HEK293 (cell line): ENCODE results near the gene ABHD16B.

ENCODE experiments used
- CTCF ChIA-PET: fragments of 350-600 bp; formaldehyde crosslinking; extraction: SDS; loops from one replicate; lab custom pipeline; 2021; ENCODE audit warnings: antibody characterized with exemption; lab: Yijun Ruan, JAX
- POLR2A ChIA-PET: fragments of 300-600 bp; formaldehyde crosslinking; extraction: SDS; loops from one replicate; lab custom pipeline; 2020; ENCODE audit warnings: antibody characterized with exemption, inconsistent platforms; lab: Yijun Ruan, JAX
- H3K27ac ChIP-seq: fragments of 200-500 bp; sonication (Bioruptor generic); 2 replicates; pipeline ENCODE4 v1.5.1; 2014; ENCODE audit warnings: low read depth, low read length, control low read depth, inconsistent platforms; ENCODE audit errors: extremely low read depth
- H3K36me3 ChIP-seq, 2 experiments: fragments of 200-500 bp in 1 of 2; sonication (Bioruptor generic) in 1 of 2; 1 replicate in 1 of 2; 2 replicates in 1 of 2; pipeline ENCODE4 v1.5.1; 2014 to 2017; ENCODE audit warnings: inconsistent platforms in 2 of 2, low read length in 2 of 2; ENCODE audit not compliant: control insufficient read depth in 2 of 2, insufficient read depth in 1 of 2
- H3K4me1 ChIP-seq: fragments of 200-500 bp; sonication (Bioruptor generic); 2 replicates; pipeline ENCODE4 v1.5.1; 2014; ENCODE audit warnings: mild to moderate bottlenecking, low read length, inconsistent platforms; ENCODE audit not compliant: control insufficient read depth, insufficient read depth
- H3K4me3 ChIP-seq: 2 replicates; pipeline ENCODE4 v1.5.1; 2011; ENCODE audit warnings: low read depth, mild to moderate bottlenecking, control low read depth, low read length, moderate library complexity
- H3K9me3 ChIP-seq: fragments of 200-500 bp; sonication (Bioruptor generic); 2 replicates; pipeline ENCODE4 v1.5.1; 2014; ENCODE audit warnings: low read depth, low read length, inconsistent platforms; ENCODE audit not compliant: control insufficient read depth, insufficient read depth
- ELK4 ChIP-seq: IDR thresholded peaks from 2 replicates; pipeline ENCODE4 v1.6.1; 2011; ENCODE audit warnings: mild to moderate bottlenecking, low read depth, low read length, borderline replicate concordance
- KLF10 ChIP-seq: fragments of 450-650 bp; IDR thresholded peaks from 2 replicates; pipeline ENCODE4 v1.5.1; 2018; ENCODE audit warnings: missing biosample characterization, mild to moderate bottlenecking, missing genetic modification characterization
- MYNN ChIP-seq: fragments of 450-650 bp; formaldehyde crosslinking; IDR thresholded peaks from 2 replicates; pipeline ENCODE4 v1.5.1; 2016; ENCODE audit warnings: missing biosample characterization, missing genetic modification characterization, borderline replicate concordance
- MZF1 ChIP-seq: fragments of 450-650 bp; formaldehyde crosslinking; IDR thresholded peaks from 2 replicates; pipeline ENCODE4 v1.5.1; 2017; ENCODE audit warnings: missing biosample characterization, missing genetic modification characterization, borderline replicate concordance
- SALL2 ChIP-seq: fragments of 450-650 bp; formaldehyde crosslinking; IDR thresholded peaks from 2 replicates; pipeline ENCODE4 v1.5.0; 2017; ENCODE audit warnings: missing biosample characterization, mild to moderate bottlenecking, missing genetic modification characterization, borderline replicate concordance
- ZNF132 ChIP-seq: fragments of 450-650 bp; formaldehyde crosslinking; IDR thresholded peaks from 2 replicates; pipeline ENCODE4 v1.5.1; 2017; ENCODE audit warnings: missing biosample characterization, missing genetic modification characterization, borderline replicate concordance
- ZNF155 ChIP-seq: fragments of 450-650 bp; formaldehyde crosslinking; IDR thresholded peaks from 2 replicates; pipeline ENCODE4 v1.5.1; 2016; ENCODE audit warnings: missing biosample characterization, missing genetic modification characterization
- ZNF202 ChIP-seq: fragments of 450-650 bp; formaldehyde crosslinking; IDR thresholded peaks from 2 replicates; pipeline ENCODE4 v1.5.1; 2016; ENCODE audit warnings: missing biosample characterization, missing genetic modification characterization, borderline replicate concordance
- ZNF221 ChIP-seq: fragments of 450-650 bp; formaldehyde crosslinking; IDR thresholded peaks from 2 replicates; pipeline ENCODE4 v1.5.1; 2017; ENCODE audit warnings: missing biosample characterization, missing genetic modification characterization, borderline replicate concordance
- ZNF354C ChIP-seq: fragments of 450-650 bp; formaldehyde crosslinking; IDR thresholded peaks from 2 replicates; pipeline ENCODE4 v1.5.1; 2016; ENCODE audit warnings: missing biosample characterization, missing genetic modification characterization, low read depth, borderline replicate concordance
- ZNF404 ChIP-seq: fragments of 450-650 bp; formaldehyde crosslinking; IDR thresholded peaks from 2 replicates; pipeline ENCODE4 v1.5.1; 2017; ENCODE audit warnings: missing biosample characterization, missing genetic modification characterization
- ZNF416 ChIP-seq: fragments of 450-650 bp; formaldehyde crosslinking; IDR thresholded peaks from 2 replicates; pipeline ENCODE4 v1.5.1; 2016; ENCODE audit warnings: missing biosample characterization, missing genetic modification characterization
- ZNF596 ChIP-seq: fragments of 450-650 bp; IDR thresholded peaks from 2 replicates; pipeline ENCODE4 v1.5.0; 2018; ENCODE audit warnings: missing biosample characterization, mild to moderate bottlenecking, missing genetic modification characterization, moderate library complexity
- ZNF660 ChIP-seq: fragments of 450-650 bp; IDR thresholded peaks from 2 replicates; pipeline ENCODE4 v1.5.1; 2018; ENCODE audit warnings: missing biosample characterization, mild to moderate bottlenecking, missing genetic modification characterization
- ZNF677 ChIP-seq: fragments of 450-650 bp; IDR thresholded peaks from 2 replicates; pipeline ENCODE4 v1.5.0; 2018; ENCODE audit warnings: missing biosample characterization, mild to moderate bottlenecking, missing genetic modification characterization, moderate library complexity
- ZNF785 ChIP-seq: fragments of 450-650 bp; formaldehyde crosslinking; IDR thresholded peaks from 2 replicates; pipeline ENCODE4 v1.5.1; 2016; ENCODE audit warnings: missing biosample characterization, missing genetic modification characterization
- ZNF830 ChIP-seq: fragments of 450-650 bp; IDR thresholded peaks from 2 replicates; pipeline ENCODE4 v1.5.0; 2018; ENCODE audit warnings: missing biosample characterization, missing genetic modification characterization, low read depth, mild to moderate bottlenecking, moderate library complexity
- ZSCAN16 ChIP-seq: fragments of 450-650 bp; formaldehyde crosslinking; IDR thresholded peaks from 2 replicates; pipeline ENCODE4 v1.5.1; 2016; ENCODE audit warnings: missing biosample characterization, missing genetic modification characterization
- TF ChIP-seq, protein P1 (sequence below): fragments of 450-650 bp; formaldehyde crosslinking; IDR thresholded peaks from 2 replicates; pipeline ENCODE4 v1.5.1; 2016; ENCODE audit warnings: missing biosample characterization, missing genetic modification characterization
- TF ChIP-seq, protein P2 (sequence below): fragments of 450-650 bp; formaldehyde crosslinking; IDR thresholded peaks from 2 replicates; pipeline ENCODE4 v1.5.1; 2016; ENCODE audit warnings: missing biosample characterization, missing genetic modification characterization
- TF ChIP-seq, protein P3 (sequence below): fragments of 450-650 bp; formaldehyde crosslinking; IDR thresholded peaks from 2 replicates; pipeline ENCODE4 v1.5.1; 2016; ENCODE audit warnings: missing biosample characterization, missing genetic modification characterization

The ABHD16B gene

DNA sequence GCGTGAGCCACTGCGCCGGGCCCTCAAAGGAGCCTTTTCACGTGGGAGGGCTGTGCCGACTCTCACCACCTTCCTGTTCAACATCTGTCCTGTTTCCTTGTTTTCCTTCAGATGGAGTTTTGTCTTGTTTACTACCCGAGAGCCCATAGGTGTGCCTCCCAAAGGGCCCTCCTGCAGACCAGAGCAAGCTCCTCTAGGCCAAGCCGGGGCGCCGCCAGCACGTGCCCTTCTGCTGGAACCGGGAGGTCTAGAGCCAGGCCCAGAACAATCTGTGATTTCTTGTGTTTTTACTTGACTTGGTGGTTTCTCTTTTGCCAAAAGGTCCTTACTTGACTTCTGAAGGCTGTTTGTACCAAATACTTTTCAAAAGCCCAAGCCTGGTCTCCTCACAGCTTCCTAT lies 25.6 kb downstream of the ABHD16B start:
- Histone ChIP-seq H3K4me1 (no peaks in the 10 kb centered on the region), H3K27ac (no peak overlapping the region), H3K36me3 (peaks cover 0 to 89% of the 10 kb centered on the region in 2 experiments; a peak in 1 of 3 replicates), H3K9me3 (no peaks in the 10 kb centered on the region), H3K4me3 (no peak overlapping the region)
- TF ChIP-seq ZNF354C, result no peak
- TF ChIP-seq ZNF785 (tag by site-specific recombination), result no peak
- no peak for TF ChIP-seq KLF10 (tag by site-specific recombination)
- TF ChIP-seq MZF1 (tag by site-specific recombination), result no peak
- TF ChIP-seq, protein P1, sequence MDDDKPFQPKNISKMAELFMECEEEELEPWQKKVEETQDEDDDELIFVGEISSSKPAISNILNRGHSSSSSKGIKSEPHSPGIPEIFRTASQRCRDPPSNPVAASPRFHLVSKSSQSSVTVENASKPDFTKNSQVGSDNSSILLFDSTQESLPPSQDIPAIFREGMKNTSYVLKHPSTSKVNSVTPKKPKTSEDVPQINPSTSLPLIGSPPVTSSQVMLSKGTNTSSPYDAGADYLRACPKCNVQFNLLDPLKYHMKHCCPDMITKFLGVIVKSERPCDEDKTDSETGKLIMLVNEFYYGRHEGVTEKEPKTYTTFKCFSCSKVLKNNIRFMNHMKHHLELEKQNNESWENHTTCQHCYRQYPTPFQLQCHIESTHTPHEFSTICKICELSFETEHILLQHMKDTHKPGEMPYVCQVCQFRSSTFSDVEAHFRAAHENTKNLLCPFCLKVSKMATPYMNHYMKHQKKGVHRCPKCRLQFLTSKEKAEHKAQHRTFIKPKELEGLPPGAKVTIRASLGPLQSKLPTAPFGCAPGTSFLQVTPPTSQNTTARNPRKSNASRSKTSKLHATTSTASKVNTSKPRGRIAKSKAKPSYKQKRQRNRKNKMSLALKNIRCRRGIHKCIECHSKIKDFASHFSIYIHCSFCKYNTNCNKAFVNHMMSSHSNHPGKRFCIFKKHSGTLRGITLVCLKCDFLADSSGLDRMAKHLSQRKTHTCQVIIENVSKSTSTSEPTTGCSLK, result no peak
- TF ChIP-seq ELK4, result no peak
- TF ChIP-seq ZNF155 (tag by site-specific recombination), result no peak
- no peak for TF ChIP-seq ZNF202 (tag by site-specific recombination)
- TF ChIP-seq ZNF132, result no peak
- TF ChIP-seq, protein P2, sequence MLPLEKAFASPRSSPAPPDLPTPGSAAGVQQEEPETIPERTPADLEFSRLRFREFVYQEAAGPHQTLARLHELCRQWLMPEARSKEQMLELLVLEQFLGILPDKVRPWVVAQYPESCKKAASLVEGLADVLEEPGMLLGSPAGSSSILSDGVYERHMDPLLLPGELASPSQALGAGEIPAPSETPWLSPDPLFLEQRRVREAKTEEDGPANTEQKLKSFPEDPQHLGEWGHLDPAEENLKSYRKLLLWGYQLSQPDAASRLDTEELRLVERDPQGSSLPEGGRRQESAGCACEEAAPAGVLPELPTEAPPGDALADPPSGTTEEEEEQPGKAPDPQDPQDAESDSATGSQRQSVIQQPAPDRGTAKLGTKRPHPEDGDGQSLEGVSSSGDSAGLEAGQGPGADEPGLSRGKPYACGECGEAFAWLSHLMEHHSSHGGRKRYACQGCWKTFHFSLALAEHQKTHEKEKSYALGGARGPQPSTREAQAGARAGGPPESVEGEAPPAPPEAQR (tag by site-specific recombination), result no peak
- ChIA-PET POLR2A (no interaction called here), CTCF (interaction anchor here (0.7 kb wide), 1 partner anchor 171 kb away, joined by 5 read pairs; no protein-coding TSS in a partner anchor)

- H3K4me3 ChIP-seq, result no peak overlapping the region
- no peaks in the 10 kb centered on the region for H3K4me1 ChIP-seq
- CTCF ChIA-PET, result no interaction called here
- no peak overlapping the region for H3K27ac ChIP-seq
- POLR2A ChIA-PET, result no interaction called here
- H3K36me3 ChIP-seq, result peaks cover 0 to 64% of the 10 kb centered on the region in 2 experiments; a peak in 1 of 3 replicates
- H3K9me3 ChIP-seq, result no peaks in the 10 kb centered on the region
- TF ChIP-seq, protein P3, sequence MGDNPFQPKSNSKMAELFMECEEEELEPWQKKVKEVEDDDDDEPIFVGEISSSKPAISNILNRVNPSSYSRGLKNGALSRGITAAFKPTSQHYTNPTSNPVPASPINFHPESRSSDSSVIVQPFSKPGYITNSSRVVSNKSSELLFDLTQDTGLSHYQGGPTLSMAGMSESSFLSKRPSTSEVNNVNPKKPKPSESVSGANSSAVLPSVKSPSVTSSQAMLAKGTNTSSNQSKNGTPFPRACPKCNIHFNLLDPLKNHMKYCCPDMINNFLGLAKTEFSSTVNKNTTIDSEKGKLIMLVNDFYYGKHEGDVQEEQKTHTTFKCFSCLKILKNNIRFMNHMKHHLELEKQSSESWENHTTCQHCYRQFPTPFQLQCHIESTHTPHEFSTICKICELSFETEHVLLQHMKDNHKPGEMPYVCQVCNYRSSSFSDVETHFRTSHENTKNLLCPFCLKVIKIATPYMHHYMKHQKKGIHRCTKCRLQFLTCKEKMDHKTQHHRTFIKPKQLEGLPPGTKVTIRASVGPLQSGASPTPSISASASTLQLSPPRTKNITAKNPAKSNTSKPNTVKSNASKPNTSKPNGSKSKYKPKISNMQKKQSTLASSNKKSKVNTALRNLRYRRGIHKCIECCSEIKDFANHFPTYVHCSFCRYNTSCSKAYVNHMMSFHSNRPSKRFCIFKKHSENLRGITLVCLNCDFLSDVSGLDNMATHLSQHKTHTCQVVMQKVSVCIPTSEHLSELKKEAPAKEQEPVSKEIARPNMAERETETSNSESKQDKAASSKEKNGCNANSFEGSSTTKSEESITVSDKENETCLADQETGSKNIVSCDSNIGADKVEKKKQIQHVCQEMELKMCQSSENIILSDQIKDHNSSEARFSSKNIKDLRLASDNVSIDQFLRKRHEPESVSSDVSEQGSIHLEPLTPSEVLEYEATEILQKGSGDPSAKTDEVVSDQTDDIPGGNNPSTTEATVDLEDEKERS, result no peak
- TF ChIP-seq ZNF221 (no peak), SALL2 (tag by site-specific recombination) (no peak), ELK4 (no peak), ZNF404 (tag by site-specific recombination) (no peak), ZNF830 (tag by site-specific recombination) (no peak), KLF10 (tag by site-specific recombination) (no peak), ZNF416 (no peak), MYNN (tag by site-specific recombination) (no peak), ZNF677 (tag by site-specific recombination) (no peak), ZNF660 (tag by site-specific recombination) (no peak), ZSCAN16 (tag by site-specific recombination) (no peak), ZNF596 (tag by site-specific recombination) (no peak)
- TF ChIP-seq, protein P1, result no peak
Measured at GRCh38 chr20:63889241-63890200, 28.2 kb downstream of the ABHD16B start.
